MM.1S (cell line): ENCODE measurements around the gene DNAI2.

Experiments used
- CTCF ChIP-seq: fragments of 300-600 bp; sonication (generic); IDR thresholded peaks from 2 replicates; pipeline ENCODE4 v1.5.1; 2016; ENCODE audit warnings: antibody characterized with exemption, low read length, mixed read lengths
- EZH2 ChIP-seq: fragments of 300-600 bp; sonication (generic); optimal IDR thresholded peaks from 2 replicates; pipeline ENCODE3; 2017; ENCODE audit warnings: low read depth, mild to moderate bottlenecking, antibody characterized with exemption, low read length, mixed read lengths
- EZH2phosphoT487 ChIP-seq: fragments of 300-600 bp; sonication (generic); IDR thresholded peaks from 2 replicates; pipeline ENCODE4 v1.6.1; 2018; ENCODE audit warnings: antibody characterized with exemption, low read length

- TF ChIP-seq CTCF (no peak), EZH2 (no peak), EZH2phosphoT487 (no peak)
Observed at GRCh38 chr17:74298778-74299177, 24.7 kb downstream of the DNAI2 start.
